HG02970 (cell line): ENCODE data around the gene WFDC1.

Experiments
- ATAC-seq: cut with Tn5 transposase; IDR thresholded peaks from one replicate; pipeline ENCODE4 v1.9.1; 2021; ENCODE audit warnings: mild to moderate bottlenecking, moderate library complexity, moderate number of reproducible peaks; ENCODE audit not compliant: unreplicated experiment, low FRiP score

WFDC1 gene

DNA sequence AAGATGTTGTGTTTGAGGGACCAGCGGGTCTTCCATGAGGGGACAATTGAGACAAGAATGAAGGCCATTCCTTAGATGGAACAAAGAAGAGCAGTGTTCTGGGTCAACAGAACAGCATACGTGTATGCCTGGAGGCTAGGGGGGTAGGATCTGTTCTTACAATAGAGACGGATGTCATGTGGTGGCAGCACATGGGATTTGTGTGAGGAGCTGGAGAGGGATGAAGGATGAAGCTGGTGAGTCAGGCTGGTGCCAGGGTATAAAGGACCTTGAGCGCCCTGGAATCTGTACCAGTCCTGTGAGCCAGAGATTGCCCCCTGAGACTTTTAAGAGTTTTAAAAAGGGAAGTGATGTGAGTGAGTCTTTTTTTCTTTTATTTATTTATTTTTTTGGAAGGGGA is 22.8 kb upstream of the WFDC1 start:
- ATAC-seq, result no peak

DNA sequence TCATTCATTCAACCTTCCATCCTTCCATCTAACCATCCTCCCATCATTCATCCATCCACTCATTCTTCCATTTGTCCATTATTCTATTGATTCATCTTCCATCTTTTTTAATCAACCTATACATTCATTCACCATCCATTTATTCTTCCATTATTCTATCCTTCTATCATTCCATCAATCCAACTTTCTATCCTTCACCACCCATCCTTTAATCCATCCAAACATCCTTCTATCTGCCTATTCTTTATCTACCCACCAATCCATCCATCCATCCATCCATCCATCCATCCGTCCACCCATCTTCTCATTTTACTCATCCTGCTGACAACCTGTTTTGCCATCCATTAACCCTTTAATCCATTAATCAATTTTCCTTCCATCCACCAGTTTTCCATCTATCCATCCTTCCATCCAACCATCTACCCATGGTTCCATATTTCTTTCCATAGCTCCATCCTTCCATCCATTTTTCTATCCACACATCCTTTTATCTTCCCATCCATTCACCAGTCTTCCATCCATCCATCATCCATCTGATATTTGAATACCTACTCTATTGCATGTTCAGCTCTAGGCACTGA is 21.8 kb upstream of the WFDC1 start:
- no peak for ATAC-seq

DNA sequence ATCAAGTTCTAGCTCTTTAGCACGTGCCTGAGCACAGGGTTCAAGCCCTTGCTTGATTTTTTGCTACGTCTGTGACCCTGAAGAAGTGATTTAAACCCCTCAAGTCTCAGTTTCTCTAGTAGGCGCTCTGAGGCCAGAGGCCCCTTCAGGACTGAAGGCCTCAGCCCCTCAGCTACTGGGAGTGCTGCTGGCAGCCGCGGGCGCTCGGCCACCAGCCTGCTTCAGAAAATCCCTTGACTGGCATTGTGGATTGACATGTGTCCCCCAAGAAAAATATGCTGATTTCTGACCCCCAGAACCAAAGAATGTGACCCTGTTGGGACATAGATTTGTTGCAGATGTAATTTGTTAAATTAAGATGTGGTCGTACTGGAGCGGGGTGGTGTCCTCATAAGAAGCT is 20.2 kb upstream of the WFDC1 start:
- ATAC-seq, result no peak

DNA sequence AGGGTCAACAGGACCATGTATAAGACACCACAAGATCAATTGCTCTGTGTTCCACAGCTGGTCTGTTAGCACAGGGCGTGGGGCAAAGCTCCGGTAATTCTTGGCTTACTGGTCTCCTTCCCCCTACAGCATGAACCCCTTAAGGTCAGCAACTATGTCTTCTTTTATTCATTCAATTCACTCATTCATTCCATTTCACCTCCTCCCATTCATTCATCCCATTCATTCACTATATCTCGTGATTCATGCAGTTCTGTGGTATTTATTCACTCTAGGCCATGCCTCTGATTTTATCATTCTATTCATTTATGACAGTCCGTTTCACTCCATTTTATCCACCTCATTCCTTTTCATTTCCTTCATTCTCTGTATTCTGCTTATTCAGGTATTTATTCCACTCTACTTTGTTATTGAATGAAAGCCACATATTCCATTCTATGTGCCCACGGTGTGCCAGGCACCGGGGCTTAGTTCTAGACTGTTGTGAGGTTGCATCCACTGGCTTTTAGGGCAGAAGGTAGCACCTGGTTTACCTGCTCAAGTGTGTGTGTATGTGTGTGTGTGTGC is 19.0 kb upstream of the WFDC1 start:
- no peak for ATAC-seq

DNA sequence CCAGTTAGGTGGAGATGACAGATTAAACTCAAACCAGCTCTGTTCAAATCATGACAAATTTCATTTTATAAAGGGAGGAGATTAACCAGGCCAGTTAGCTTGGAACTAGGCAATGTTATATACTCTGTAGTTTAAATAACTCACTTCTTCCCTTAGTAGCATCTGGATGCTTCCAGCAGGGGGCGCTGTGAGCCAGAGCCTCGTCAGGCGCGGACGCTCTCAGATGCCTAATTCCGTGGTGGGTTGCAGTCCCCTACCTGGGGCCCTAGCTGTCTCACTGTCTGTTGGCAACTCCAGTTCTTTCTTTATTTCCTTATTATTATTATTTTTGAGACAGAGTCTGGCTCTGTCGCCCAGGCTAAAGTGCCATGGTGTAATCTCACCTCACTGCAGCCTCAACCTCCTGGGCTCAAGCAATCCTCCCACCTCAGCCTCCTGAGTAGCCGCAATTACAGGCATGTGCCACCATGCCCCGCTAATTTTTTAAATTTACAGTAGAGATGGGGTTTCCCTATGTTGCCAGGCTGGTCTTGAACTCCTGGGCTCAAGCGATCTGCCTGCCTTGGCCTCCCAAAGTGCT is 17.3 kb upstream of the WFDC1 start:
- no peak for ATAC-seq

DNA sequence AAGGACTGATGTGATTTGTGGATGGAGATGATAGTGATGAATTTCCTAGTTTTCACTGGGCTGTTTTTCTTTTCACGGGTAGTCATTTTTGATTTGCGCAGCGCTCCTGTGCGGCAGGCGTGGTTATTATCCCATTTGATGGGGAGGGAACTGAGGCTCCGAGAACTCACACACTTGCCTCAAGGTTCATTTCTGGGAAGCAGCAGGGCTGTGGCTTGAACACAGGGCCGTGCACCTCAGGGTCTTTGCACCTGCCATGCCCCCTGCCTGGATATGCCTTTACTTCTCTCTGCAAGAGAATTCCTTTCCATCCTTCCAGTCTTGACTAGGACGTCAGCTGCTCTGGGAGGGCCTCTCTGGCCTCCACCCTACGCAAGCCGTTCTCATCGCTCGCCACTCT is 16.3 kb upstream of the WFDC1 start:
- ATAC-seq, result no peak

DNA sequence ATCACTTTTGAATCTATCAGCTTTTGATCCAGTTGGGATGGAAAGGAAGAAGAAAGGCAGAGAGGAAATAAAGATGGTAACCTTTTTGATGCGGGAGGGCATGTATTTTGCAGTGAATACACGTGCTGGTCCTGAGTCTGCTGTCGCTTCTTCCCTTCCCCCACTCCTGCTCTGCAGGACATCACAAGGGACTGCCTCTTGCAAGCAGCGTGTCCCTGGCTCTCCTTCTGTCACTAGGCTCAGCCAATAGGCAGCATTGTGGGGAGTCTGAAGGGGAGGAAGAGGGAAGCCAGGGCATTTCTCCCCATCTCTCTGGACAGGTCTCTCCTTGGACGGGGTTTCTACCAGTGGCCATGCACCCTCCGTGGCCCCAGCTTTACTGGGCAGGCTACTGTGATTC is 15.7 kb upstream of the WFDC1 start:
- ATAC-seq, result no peak

DNA sequence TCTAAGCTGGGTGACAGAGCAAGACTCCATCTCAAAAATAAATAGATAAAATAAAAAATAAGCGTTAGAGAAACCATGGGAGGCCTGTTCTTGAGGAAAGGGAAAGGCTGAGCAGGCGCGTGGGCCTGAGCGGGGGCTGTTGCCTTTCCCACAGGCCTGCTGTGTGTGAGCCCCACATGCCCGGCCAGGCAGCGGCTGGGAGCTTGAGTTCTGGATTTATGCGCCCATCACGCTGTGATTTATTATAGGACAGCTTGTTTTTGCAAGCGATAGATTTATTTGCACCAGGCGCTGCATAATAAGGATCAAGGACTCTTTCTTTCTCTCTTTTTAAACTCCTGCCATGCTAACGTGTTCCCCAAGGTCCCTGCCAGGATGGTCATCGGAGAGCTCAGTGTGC is 14.8 kb upstream of the WFDC1 start:
- no peak for ATAC-seq

DNA sequence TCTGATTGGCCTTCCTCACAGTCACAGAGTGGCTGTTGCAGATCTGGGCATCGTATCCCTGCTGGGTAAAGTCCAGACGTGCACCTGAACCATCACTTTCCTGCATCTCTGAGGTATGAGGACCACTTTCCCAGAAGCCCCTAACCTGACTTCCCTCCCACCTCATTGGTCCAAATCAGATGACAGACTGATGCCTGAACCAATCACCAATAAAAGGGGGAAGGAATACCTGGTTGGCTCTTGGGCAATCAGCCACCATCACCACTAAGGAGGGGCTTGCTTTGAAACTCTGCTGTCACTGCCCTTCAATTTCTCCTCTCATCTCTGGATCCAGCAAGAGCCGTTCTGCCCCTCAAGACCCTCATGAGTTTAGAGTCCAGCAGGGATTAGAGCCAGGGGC is 13.6 kb upstream of the WFDC1 start:
- no peak for ATAC-seq

DNA sequence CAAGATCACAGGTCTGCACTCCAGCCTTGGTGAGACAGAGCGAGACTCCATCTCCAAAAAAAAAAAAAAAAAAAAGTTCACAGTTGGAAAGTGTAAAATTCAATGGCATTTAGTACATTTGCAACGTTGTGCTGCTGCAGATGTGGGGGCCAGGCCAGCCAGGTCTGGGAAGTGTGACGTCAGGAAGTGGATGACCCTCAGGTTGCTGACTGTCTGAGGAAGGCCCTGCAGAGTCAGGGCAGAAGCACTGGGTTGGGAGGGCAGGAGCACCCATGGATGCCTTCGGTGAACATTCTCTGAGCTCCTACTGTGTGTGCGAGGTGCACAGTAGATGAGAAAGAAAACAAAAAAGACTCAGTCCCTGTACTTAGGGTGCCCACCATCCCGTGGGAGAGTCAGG is 12.1 kb upstream of the WFDC1 start:
- ATAC-seq, result no peak

DNA sequence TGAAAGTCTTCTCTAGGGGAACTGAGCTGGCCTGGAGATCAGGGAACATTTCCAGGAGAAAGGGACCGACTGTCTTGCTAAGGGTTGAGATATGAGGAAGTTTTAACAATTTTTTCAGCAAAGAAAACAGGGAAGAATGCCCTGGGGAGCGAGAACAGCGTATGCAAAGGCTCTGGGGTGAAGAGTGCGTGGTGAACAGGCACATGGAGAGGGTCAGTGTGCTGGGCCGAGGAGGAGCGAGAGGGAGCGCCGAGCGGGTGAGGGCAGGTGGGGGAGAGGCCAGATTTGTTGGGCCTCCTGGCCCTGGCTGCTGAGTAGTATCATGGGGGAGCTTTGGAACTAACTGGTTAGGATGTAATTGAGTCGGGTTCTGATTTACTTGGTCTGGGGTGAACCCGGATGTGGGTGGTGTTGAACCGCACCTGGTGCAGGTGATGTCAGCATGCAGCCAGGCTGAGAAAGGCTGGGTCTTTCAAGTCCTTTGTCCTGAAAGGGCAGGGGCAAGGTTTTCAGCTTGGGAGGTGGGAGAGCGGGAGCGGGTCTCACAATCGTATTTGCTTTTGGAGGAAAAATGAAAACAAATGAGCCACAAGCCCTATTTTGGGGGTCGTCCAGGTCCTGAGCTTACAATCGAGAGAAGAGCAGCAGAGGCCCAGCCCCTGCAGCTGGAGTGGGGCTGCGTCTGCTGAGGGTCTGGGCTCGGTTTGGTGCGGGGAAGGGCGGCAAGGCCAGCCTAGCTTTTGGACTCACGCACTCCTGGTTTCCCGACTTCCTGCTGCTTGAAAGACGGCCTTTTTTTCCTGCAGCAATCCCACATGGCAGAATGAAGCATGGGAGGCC is 11.1 kb upstream of the WFDC1 start:
- ATAC-seq, result no peak

DNA sequence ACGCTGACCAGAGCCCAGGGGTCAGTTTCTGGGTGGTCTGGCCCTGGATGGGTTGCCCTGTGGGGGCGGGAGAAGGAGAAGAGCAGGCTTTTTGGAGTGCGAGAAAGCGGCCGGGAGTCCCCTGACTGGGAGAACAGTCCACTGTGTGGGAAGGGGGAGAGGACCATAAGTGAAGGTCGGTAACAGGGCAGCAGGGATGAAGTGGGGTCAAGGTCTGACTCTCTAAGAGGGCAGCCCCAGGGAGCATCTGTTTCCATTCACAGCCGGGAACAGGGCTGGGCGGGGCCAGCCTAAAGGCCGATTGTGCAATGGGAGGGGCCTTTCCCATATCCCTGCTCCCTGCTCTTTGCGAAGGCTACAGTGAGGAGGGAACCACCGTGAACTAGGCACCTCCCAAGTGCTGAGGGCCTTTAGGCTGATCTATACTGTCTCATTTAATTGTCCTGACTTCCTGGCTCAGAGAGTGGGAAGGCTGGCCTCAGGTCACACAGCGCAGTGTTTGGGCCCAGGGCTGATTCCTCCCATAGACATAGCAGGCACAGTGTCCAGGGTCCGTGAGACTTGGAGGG is 10.4 kb upstream of the WFDC1 start:
- no peak for ATAC-seq

DNA sequence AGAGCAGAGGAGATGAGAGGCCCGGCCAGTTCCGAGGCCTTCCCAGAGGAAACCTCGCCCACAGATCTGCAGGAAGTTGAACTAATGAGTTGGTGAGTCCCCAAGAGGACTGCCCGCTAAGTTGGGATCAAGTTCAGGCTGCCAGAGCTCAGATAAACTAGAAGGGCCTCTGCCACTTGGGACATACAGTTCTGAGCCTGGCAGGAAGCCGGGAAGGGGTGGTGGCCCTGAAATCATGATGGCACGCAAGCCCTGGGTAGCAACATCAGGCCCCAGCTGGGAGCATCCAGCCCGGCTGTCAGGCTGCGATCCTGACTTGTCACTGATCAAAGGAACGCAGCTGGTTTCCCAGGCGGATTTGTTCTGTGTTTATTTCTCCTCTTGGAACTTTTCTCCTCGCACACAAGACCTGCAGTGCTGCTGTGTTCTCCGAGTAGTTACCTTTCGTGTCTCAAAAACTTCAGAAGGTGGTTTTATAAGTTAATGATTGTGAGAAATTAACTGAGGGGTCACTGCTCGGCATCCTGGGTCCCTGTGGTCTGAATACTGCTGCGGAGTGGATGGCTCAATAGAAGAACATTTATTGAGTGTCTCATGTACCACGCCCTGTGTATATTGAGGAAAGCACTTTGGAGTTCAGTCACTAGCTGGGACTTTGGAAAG is 8.0 kb upstream of the WFDC1 start:
- ATAC-seq, result no peak

DNA sequence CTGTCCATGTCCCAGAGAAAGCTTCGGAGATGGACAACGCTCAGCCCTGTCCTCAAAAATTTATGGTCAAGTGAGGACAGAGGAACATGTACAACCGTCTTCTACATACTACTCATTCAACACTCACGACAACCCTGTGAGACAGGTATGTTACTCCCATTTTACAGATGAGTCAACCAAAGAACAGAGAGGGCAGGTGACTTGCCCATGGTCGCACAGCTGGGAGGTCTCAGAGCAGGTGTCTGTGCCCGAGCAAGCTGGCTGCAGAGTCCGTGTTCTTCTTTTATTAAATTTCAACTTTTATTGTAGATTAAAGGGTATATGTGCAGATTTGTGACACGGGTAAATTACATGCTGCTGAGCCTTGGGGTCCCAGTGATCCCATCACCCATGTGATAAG is 5.8 kb upstream of the WFDC1 start:
- ATAC-seq, result no peak

DNA sequence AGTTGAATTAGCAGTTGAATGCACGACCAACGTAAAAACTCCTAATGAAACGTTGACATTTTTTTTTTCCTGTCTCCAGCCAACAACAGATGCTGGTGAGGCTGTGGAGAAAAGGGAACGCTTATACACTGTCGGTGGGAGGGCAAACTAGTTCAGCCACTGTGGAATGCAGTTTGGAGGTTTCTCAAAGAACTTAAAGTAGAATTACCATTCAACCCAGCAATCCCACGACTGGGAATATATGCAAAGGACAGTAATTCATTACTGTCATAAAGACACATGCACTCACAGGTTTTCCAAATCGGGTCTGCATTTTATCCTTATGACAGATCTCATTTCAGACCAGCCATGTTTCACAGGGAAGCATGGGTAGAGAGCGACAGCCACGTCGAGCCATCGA is 3.5 kb upstream of the WFDC1 start:
- ATAC-seq, result no peak

DNA sequence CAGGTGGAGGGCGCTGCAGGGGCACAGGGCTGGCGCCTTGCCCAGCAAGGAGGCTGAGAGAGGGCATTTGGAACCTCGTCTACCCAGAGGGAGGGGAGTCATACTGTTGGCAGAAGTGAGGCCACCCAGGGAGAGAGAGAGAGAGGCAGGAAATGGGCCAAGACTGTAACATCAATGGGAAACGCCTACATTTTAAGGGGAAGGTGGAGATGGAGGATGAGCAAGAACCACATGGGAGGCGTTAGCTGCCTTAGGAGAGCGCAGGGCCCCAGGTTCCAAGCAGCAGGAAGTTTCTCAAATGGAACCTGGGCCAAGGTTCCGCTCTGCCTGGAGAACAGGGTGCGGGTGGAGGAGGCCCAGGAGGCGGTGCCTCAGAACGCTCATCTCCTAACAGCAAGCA is 2.7 kb upstream of the WFDC1 start:
- no peak for ATAC-seq

DNA sequence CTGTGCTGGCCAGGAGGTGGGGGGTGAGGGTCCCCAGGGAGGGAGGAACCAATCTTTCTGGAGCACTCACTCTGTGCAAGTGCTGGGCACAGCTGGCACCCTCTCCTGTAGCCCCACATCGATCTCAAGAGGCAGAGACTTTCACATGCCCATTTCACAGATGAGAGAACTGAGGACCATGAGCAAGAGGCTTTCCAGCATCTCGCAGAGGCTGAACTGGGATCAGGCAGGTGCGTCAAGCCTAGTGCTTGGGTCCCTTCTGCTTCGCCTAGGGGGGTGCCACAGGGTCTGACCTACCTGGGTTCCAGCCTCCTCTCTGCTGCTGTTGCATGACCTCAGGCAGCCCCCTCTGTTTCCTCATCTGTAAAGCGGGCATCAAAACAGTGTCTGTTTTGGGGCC is 1.3 kb upstream of the WFDC1 start:
- no peak for ATAC-seq

DNA sequence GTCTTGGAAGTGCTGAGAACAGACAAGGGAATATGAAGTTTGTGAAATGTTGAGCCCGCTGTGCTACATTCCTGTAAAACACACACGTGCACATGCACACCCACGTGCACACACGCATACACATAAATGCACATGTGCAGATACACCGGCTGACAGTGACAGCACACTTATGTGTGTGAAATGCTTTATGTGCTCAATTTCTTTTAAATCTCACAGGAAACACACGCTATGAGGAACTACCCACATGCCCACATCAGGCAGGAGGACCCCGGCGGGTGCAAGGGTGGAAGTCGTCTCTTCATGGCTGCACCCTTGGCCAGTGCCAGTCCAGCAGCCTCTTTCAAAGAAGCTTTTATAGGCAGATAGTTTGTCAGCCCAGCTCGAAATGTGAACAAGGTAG is 561 bp upstream of the WFDC1 start:
- no peak for ATAC-seq

DNA sequence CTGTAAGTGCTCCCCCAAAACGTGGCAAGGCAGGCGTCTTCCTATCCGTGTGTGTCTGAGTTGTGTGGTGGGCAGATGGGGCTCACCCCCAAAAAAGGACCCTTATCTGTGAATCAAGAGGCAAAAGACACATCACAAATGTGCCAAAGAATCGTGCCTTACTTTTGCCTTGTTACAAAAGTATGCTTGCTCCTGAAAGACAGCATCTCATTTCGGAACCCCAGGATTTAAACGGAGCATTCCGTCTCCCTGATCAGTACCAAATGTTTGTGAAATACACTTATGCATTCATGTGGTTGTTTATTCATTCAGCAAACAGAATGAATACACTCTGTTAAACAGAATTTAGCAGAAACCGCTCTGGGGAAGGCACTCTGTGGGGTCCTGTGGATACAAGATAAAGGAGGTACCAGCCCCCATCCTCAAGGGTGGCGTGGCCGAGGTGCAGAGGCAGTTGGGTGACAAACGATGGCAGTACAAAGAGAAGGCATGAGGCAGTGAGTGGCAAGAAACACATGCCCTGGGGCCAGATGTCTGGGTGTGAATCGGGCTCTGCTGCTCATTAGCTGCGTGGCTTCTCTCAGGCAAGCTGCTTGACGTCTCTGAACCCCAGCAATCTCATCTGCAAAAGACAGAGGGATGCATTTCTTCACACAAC is 654 bp downstream of the WFDC1 start:
- ATAC-seq, result no peak

DNA sequence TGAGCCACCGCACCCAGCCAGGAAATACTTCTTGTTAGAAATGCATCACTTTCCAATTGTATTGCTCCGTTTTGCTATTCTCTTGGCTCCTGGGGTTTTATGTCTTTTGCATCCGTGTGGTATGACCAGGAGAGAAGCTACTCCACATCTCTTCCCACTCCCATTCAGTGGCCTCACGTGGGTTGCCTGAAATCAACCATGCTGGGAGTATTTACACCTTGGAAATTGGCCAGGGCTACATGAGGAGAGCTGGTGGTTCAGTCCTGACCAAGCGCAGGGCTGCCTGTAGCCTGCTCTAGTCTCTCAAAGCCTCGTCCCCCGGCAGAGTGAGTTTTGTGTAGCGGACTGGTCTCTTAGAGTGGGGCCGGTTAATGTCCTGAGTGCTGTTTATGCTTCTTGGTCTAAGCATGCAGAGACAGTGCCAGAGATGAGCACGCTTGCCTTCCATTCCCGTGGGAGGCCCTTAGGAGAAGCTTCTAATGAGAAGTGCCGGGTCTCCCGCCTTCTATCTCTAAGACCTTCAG is 3.8 kb downstream of the WFDC1 start:
- ATAC-seq, result no peak
